B cell (primary cell): ENCODE measurements around the gene ASB18. TPM values are rescaled to one million over a fixed set of nuclear protein-coding genes. Genes with fewer than 3 reads are reported as not detected.

Experiments used
- ATAC-seq: fragments of 200-7000 bp; cut with Tn5 transposase; one replicate; pipeline ENCODE4 v1.10.0; 2021; ENCODE audit warnings: low read depth, mild to moderate bottlenecking, moderate number of reproducible peaks, moderate library complexity
- CTCF ChIA-PET: fragments of 350-600 bp; sonication (Branson Sonifier 250); formaldehyde crosslinking; loops from one replicate; lab custom pipeline; 2021; ENCODE audit warnings: antibody characterized with exemption, inconsistent platforms; lab: Charles Lee
- POLR2A ChIA-PET: fragments of 350-600 bp; sonication (Branson Sonifier 250); formaldehyde crosslinking; loops from one replicate; lab custom pipeline; 2021; ENCODE audit warnings: antibody characterized with exemption; lab: Charles Lee
- DNase-seq: peaks from one replicate; pipeline ENCODE4 v3.0.0; 2013
- H2AFZ ChIP-seq: 2 replicates; pipeline ENCODE4 v1.6.1; 2012; ENCODE audit warnings: mild to moderate bottlenecking, low read depth, low read length; ENCODE audit not compliant: insufficient read depth, poor library complexity, severe bottlenecking
- H3K27ac ChIP-seq, 2 donors: 1 replicate in 1 of 2; 2 replicates in 1 of 2; pipeline ENCODE4 v1.5.1; 2012 to 2013; ENCODE audit warnings: low read length in 2 of 2, mild to moderate bottlenecking in 2 of 2, moderate library complexity in 1 of 2
- H3K27me3 ChIP-seq, 4 experiments: fragments of 200-600 bp in 1 of 4; sonication (generic) in 1 of 4; replicated peaks in 1 of 4; 1 replicate in 2 of 4; 2 replicates in 2 of 4; pipeline versions ENCODE4 v1.6.1 to v1.7.0; 2013 to 2016; ENCODE audit warnings: low read length in 3 of 4, mild to moderate bottlenecking in 2 of 4, mixed read lengths in 1 of 4, moderate library complexity in 1 of 4; ENCODE audit not compliant: insufficient read depth in 4 of 4, control insufficient read depth in 3 of 4; ENCODE audit errors: control extremely low read depth in 1 of 4
- H3K36me3 ChIP-seq, 2 experiments: replicated peaks in 1 of 2; 1 replicate in 1 of 2; 2 replicates in 1 of 2; pipeline versions ENCODE4 v1.6.1 to v1.7.1; 2013; ENCODE audit warnings: low read length in 1 of 2; ENCODE audit not compliant: insufficient read depth in 2 of 2, control insufficient read depth in 1 of 2; ENCODE audit errors: control extremely low read depth in 1 of 2, extremely low read depth in 1 of 2
- H3K4me1 ChIP-seq, 2 donors: fragments of 200-600 bp in 1 of 2; sonication (generic) in 1 of 2; 1 replicate in 1 of 2; 2 replicates in 1 of 2; pipeline versions ENCODE4 v1.5.1 to v1.6.1; 2013 to 2017; ENCODE audit warnings: low read length in 2 of 2; ENCODE audit not compliant: control insufficient read depth in 2 of 2, insufficient read depth in 2 of 2
- H3K4me2 ChIP-seq: replicated peaks from 2 replicates; pipeline ENCODE3; 2012; ENCODE audit warnings: mild to moderate bottlenecking, low read depth, low read length; ENCODE audit not compliant: poor library complexity, severe bottlenecking
- H3K4me3 ChIP-seq, 5 experiments: fragments of 200-600 bp in 1 of 5; sonication (generic) in 1 of 5; 1 replicate in 3 of 5; 2 replicates in 2 of 5; pipeline versions ENCODE4 v1.5.1 to v1.7.0; 2011 to 2016; ENCODE audit warnings: low read length in 4 of 5, mild to moderate bottlenecking in 4 of 5, low read depth in 2 of 5, control low read depth in 1 of 5, moderate library complexity in 1 of 5; ENCODE audit not compliant: insufficient read depth in 1 of 5; ENCODE audit errors: control extremely low read depth in 1 of 5, extremely low read depth in 1 of 5
- H3K79me2 ChIP-seq: fragments of 200-600 bp; sonication (generic); one replicate; pipeline ENCODE4 v1.6.0; 2016; ENCODE audit warnings: low read length; ENCODE audit not compliant: control insufficient read depth, insufficient read depth
- H3K9ac ChIP-seq: fragments of 200-600 bp; sonication (generic); 2 replicates; pipeline ENCODE4 v1.6.1; 2017; ENCODE audit warnings: mild to moderate bottlenecking, low read length, moderate library complexity
- H3K9me3 ChIP-seq, 3 donors: one replicate each; pipeline versions ENCODE4 v1.6.1 to v1.7.1; 2013; ENCODE audit warnings: low read length in 2 of 3; ENCODE audit not compliant: control insufficient read depth in 2 of 3, insufficient read depth in 1 of 3; ENCODE audit errors: control extremely low read depth in 1 of 3
- H4K20me1 ChIP-seq: 2 replicates; pipeline ENCODE4 v1.6.0; 2012; ENCODE audit warnings: mild to moderate bottlenecking, low read length; ENCODE audit not compliant: insufficient read depth, control insufficient read depth, poor library complexity, severe bottlenecking
- H3K27ac Mint-ChIP-seq: one replicate; pipeline ENCODE4 v1.8.0; 2021; ENCODE audit warnings: mixed read lengths
- H3K27me3 Mint-ChIP-seq: one replicate; pipeline ENCODE4 v1.8.0; 2021; ENCODE audit warnings: mixed read lengths
- H3K4me1 Mint-ChIP-seq: one replicate; pipeline ENCODE4 v1.8.0; 2021; ENCODE audit warnings: mixed read lengths
- H3K4me3 Mint-ChIP-seq: one replicate; pipeline ENCODE4 v1.8.0; 2021; ENCODE audit warnings: mixed read lengths
- H3K9me3 Mint-ChIP-seq: one replicate; pipeline ENCODE4 v1.8.0; 2022; ENCODE audit warnings: mixed read lengths; ENCODE audit not compliant: insufficient read depth
- EZH2 ChIP-seq: IDR thresholded peaks from 2 replicates; pipeline ENCODE4 v1.6.1; 2012; ENCODE audit warnings: borderline replicate concordance, low read depth, mild to moderate bottlenecking, moderate library complexity, low read length; ENCODE audit not compliant: insufficient read depth, poor library complexity, severe bottlenecking
- WGBS: methylation state at CpG from one replicate; pipeline ENCODE4 v1.1.5; 2013; ENCODE audit warnings: missing lambda C conversion rate; ENCODE audit not compliant: insufficient coverage; 5-methylcytosine and 5-hydroxymethylcytosine counted together
- intact Hi-C: fragments of 100-400 bp; cut with micrococcal nuclease; formaldehyde crosslinking; loops from one replicate; pipeline ENCODE4 v1.10.0; 2022
- polyA plus RNA-seq: library from polyadenylated mRNA; depleted of rRNA; stranded (reverse); fragments of >200 nt; gene quantifications from 2 replicates; pipeline ENCODE4 v1.2.3, GENCODE V29; 2012
- total RNA-seq, 2 donors: library from RNA; stranded (reverse); fragments of 120-200 nt in 1 of 2; gene quantifications; 1 replicate in 1 of 2; 2 replicates in 1 of 2; pipeline versions ENCODE4 v1.2.3 to v1.2.4, GENCODE V29; 2013 to 2022
- TF ChIP-seq, protein P1 (sequence below): fragments of 200-600 bp; IDR thresholded peaks from one replicate; pipeline ENCODE4 v1.8.0; 2022; ENCODE audit warnings: antibody characterized with exemption, mild to moderate bottlenecking

The ASB18 gene
- total and polyA plus RNA-seq, 2 donors (not counting 1 experiment from before 2014, with no cell fraction given), result not detected

DNA sequence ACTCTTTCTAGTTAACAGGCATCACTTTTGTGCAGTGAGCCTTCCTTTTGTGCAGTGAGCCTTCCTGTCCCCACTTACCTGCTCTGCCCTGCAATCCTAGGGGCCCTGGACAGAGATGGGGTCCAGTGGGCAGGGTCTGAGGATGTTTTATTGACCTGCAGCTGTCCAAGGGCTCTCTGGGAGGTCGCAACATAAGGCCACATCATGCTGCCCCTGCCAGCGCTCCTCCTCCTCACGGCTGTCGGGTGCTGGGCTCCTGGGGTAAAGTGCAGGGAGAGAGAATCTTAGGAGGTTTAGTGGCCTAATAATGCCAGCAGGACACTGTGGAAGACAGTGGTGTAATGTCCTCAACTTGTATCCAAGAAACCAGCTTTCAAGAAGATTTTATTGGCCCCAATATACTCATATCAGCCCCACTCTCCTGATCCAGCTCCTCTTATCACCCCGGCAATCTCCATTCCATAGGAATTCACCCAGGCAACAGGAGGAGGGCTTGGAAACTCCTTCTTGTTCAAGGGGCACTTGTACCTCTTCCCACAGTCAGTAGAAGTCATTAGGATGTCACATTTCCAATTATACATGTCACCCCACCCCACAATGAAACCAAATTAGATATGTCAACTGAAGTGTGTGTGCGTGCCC lies 41.9 kb upstream of the ASB18 start:
- no peaks in the 10 kb centered on the region for H3K36me3 ChIP-seq
- no peak overlapping the region for H3K4me2 ChIP-seq
- CTCF ChIA-PET, result no interaction called here
- H4K20me1 ChIP-seq, result no peaks in the 10 kb centered on the region
- POLR2A ChIA-PET, result no interaction called here
- intact Hi-C loops, result no loop called here
- no peak for TF ChIP-seq EZH2
- TF ChIP-seq, protein P1, sequence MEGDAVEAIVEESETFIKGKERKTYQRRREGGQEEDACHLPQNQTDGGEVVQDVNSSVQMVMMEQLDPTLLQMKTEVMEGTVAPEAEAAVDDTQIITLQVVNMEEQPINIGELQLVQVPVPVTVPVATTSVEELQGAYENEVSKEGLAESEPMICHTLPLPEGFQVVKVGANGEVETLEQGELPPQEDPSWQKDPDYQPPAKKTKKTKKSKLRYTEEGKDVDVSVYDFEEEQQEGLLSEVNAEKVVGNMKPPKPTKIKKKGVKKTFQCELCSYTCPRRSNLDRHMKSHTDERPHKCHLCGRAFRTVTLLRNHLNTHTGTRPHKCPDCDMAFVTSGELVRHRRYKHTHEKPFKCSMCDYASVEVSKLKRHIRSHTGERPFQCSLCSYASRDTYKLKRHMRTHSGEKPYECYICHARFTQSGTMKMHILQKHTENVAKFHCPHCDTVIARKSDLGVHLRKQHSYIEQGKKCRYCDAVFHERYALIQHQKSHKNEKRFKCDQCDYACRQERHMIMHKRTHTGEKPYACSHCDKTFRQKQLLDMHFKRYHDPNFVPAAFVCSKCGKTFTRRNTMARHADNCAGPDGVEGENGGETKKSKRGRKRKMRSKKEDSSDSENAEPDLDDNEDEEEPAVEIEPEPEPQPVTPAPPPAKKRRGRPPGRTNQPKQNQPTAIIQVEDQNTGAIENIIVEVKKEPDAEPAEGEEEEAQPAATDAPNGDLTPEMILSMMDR, result no peak
- H3K4me3 Mint-ChIP-seq, result no peak overlapping the region
- ATAC-seq (no peak), DNase-seq (no peak)
- H3K9ac ChIP-seq, result no peak overlapping the region
- no peaks in the 10 kb centered on the region for H3K9me3 Mint-ChIP-seq
- H3K4me1 ChIP-seq, result no peaks in the 10 kb centered on the region
- H3K79me2 ChIP-seq, result no peaks in the 10 kb centered on the region
- no peaks in the 10 kb centered on the region for H3K4me1 Mint-ChIP-seq
- H3K9me3 ChIP-seq, result peaks cover 0 to under 1% (median 0%) of the 10 kb centered on the region in 3 donors
- H2AFZ ChIP-seq, result no peak overlapping the region
- no peak overlapping the region for H3K27ac Mint-ChIP-seq
- H3K27me3 Mint-ChIP-seq, result peaks cover 7% of the 10 kb centered on the region
- no peak overlapping the region for H3K4me3 ChIP-seq
- H3K27ac ChIP-seq, result no peak overlapping the region
- H3K27me3 ChIP-seq, result no peaks in the 10 kb centered on the region
- WGBS, result 88% methylated on average over 5 of the region's 6 CpGs

DNA sequence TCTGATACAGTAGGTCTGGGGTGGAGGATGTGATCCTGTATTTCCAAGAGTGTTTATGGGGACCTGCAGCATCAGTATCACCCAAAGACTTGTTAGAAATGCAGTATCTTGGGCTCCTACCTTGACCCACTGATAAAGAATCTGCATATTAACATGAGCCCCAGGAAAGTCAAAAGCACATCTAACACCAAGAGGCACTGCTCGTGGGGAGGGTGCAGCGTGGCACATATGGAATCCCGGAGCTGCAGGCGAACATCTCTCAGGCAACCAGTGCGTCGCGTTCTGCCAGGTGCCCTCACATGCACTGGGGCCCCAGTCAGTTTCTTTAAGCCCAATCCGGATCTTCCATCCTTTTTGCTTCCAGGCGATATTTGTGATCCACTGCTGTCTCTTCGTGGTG lies 41.3 kb upstream of the ASB18 start:
- intact Hi-C loops, result no loop called here
- no peak for TF ChIP-seq EZH2
- TF ChIP-seq, protein P1, result no peak
- Histone ChIP-seq H3K9ac (no peak overlapping the region), H3K36me3 (no peaks in the 10 kb centered on the region), H3K27me3 (no peaks in the 10 kb centered on the region), H3K4me3 (no peak overlapping the region), H3K4me2 (no peak overlapping the region), H4K20me1 (no peaks in the 10 kb centered on the region), H3K4me1 (no peaks in the 10 kb centered on the region), H3K27ac (no peak overlapping the region), H3K9me3 (no peaks in the 10 kb centered on the region), H2AFZ (no peak overlapping the region), H3K79me2 (no peaks in the 10 kb centered on the region)
- no peak overlapping the region for H3K27ac Mint-ChIP-seq
- ATAC-seq, result no peak
- ChIA-PET POLR2A (no interaction called here), CTCF (no interaction called here)
- H3K4me3 Mint-ChIP-seq, result no peak overlapping the region
- WGBS, result 85% methylated on average over 10 of the region's 10 CpGs
- no peaks in the 10 kb centered on the region for H3K9me3 Mint-ChIP-seq
- H3K27me3 Mint-ChIP-seq, result peaks cover 7% of the 10 kb centered on the region
- H3K4me1 Mint-ChIP-seq, result no peaks in the 10 kb centered on the region
- no peak for DNase-seq
